NB4 (cell line): ENCODE measurements around the gene SGMS1.

Source experiments
- MAX ChIP-seq: IDR thresholded peaks from 2 replicates; pipeline ENCODE4 v1.6.1; 2011; ENCODE audit warnings: low read depth, low read length
- POLR2A ChIP-seq: IDR thresholded peaks from 2 replicates; pipeline ENCODE4 v1.6.1; 2011; ENCODE audit warnings: mild to moderate bottlenecking; ENCODE audit not compliant: insufficient read length; ENCODE audit errors: extremely low read depth
- TF ChIP-seq, protein P1 (sequence below): IDR thresholded peaks from one replicate; pipeline ENCODE4 v1.5.1; 2012; ENCODE audit warnings: low read depth, low read length

DNA sequence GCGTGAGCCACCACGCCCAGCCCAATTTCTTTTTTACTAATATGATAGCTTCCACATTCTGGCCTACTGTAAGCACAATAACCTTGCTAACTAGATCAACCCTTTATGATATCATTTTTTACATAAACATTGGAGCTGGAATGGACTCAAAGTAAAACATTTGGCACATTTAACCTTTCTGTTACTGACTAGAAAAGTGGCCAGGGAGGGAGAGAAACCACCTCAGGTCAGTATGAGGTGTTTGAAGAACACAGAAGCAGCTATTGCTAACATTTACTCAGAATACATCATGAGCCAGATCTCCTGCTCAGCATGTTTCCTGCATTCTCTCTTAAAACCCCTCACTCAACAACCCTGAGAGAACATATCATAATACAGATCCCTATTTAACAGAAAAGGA, 27.3 kb downstream of the SGMS1 start:
- TF ChIP-seq, protein P1, sequence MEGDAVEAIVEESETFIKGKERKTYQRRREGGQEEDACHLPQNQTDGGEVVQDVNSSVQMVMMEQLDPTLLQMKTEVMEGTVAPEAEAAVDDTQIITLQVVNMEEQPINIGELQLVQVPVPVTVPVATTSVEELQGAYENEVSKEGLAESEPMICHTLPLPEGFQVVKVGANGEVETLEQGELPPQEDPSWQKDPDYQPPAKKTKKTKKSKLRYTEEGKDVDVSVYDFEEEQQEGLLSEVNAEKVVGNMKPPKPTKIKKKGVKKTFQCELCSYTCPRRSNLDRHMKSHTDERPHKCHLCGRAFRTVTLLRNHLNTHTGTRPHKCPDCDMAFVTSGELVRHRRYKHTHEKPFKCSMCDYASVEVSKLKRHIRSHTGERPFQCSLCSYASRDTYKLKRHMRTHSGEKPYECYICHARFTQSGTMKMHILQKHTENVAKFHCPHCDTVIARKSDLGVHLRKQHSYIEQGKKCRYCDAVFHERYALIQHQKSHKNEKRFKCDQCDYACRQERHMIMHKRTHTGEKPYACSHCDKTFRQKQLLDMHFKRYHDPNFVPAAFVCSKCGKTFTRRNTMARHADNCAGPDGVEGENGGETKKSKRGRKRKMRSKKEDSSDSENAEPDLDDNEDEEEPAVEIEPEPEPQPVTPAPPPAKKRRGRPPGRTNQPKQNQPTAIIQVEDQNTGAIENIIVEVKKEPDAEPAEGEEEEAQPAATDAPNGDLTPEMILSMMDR, result no peak
- TF ChIP-seq MAX (no peak), POLR2A (no peak)
